CD4-positive, alpha-beta T cell (primary cell): ENCODE results near the gene CNKSR3. TPM values are rescaled to one million over a fixed set of nuclear protein-coding genes. Genes with fewer than 3 reads are reported as not detected.

Experiments
- ATAC-seq: fragments of 200-7000 bp; cut with Tn5 transposase; one replicate; pipeline ENCODE4 v1.10.0; 2022; ENCODE audit warnings: mild to moderate bottlenecking; ENCODE audit not compliant: poor library complexity
- CTCF ChIA-PET: fragments of 350-600 bp; sonication (Branson Sonifier 250); formaldehyde crosslinking; loops from one replicate; lab custom pipeline; 2021; ENCODE audit warnings: antibody characterized with exemption, inconsistent platforms; lab: Charles Lee
- POLR2A ChIA-PET: fragments of 350-600 bp; sonication (Branson Sonifier 250); formaldehyde crosslinking; loops from one replicate; lab custom pipeline; 2021; ENCODE audit warnings: antibody characterized with exemption, inconsistent platforms; lab: Charles Lee
- DNase-seq, 14 experiments: peaks; one replicate each; pipeline ENCODE4 v3.0.0-alpha.2; 2013 to 2020; ENCODE audit warnings: mixed read lengths in 2 of 14
- H3K27ac ChIP-seq, 2 donors: one replicate each; pipeline versions ENCODE4 v1.5.1 to v1.7.0; 2013; ENCODE audit warnings: low read length in 2 of 2, low read depth in 1 of 2, mild to moderate bottlenecking in 1 of 2
- H3K27me3 ChIP-seq, 2 experiments: 1 replicate in 1 of 2; 2 replicates in 1 of 2; pipeline versions ENCODE4 v1.6.1 to v1.7.0; 2013; ENCODE audit warnings: low read length in 2 of 2, control low read depth in 1 of 2, mild to moderate bottlenecking in 1 of 2, moderate library complexity in 1 of 2; ENCODE audit not compliant: insufficient read depth in 2 of 2, control insufficient read depth in 1 of 2
- H3K36me3 ChIP-seq: one replicate; pipeline ENCODE4 v1.6.1; 2013; ENCODE audit warnings: low read length, control low read depth; ENCODE audit not compliant: insufficient read depth
- H3K4me1 ChIP-seq: one replicate; pipeline ENCODE4 v1.6.1; 2013; ENCODE audit warnings: low read length, control low read depth; ENCODE audit not compliant: insufficient read depth
- H3K4me3 ChIP-seq: one replicate; pipeline ENCODE4 v1.5.1; 2013; ENCODE audit warnings: mild to moderate bottlenecking, low read length, moderate library complexity
- H3K9me3 ChIP-seq, 2 experiments: 1 replicate in 1 of 2; 2 replicates in 1 of 2; pipeline versions ENCODE4 v1.6.1 to v1.7.0; 2013; ENCODE audit warnings: low read length in 2 of 2, mild to moderate bottlenecking in 2 of 2, control low read depth in 1 of 2, moderate library complexity in 1 of 2; ENCODE audit not compliant: control insufficient read depth in 1 of 2, insufficient read depth in 1 of 2
- H3K27ac Mint-ChIP-seq: one replicate; pipeline ENCODE4 v1.8.0; 2020; ENCODE audit warnings: mixed read lengths
- H3K27me3 Mint-ChIP-seq: one replicate; pipeline ENCODE4 v1.8.0; 2021; ENCODE audit warnings: mixed read lengths
- H3K36me3 Mint-ChIP-seq: one replicate; pipeline ENCODE4 v1.8.0; 2021; ENCODE audit warnings: low read depth, mixed read lengths
- H3K4me1 Mint-ChIP-seq: one replicate; pipeline ENCODE4 v1.8.0; 2021; ENCODE audit warnings: low read depth, mixed read lengths
- H3K4me3 Mint-ChIP-seq: one replicate; pipeline ENCODE4 v1.8.0; 2020; ENCODE audit warnings: mild to moderate bottlenecking, mixed read lengths
- H3K9me3 Mint-ChIP-seq: one replicate; pipeline ENCODE4 v1.8.0; 2020; ENCODE audit warnings: mixed read lengths
- intact Hi-C, 2 experiments: fragments of 100-400 bp; cut with DNase I in 1 of 2; cut with micrococcal nuclease in 1 of 2; formaldehyde crosslinking; loops; one replicate each; pipeline versions ENCODE4 v1.15.1 to v1.9.0; 2023 to 2025; cut with DNase I, micrococcal nuclease
- total RNA-seq, 174 experiments: library from RNA in 2 of 174; stranded (reverse) in 2 of 174; gene quantifications; one replicate each; pipeline ENCODE4 v1.2.3 and lab custom pipeline; 2021 to 2026
- TF ChIP-seq, protein P1 (sequence below): fragments of 200-600 bp; IDR thresholded peaks from one replicate; pipeline ENCODE4 v1.8.0; 2022; ENCODE audit warnings: antibody characterized with exemption, mild to moderate bottlenecking

CNKSR3 gene
- total RNA-seq, 2 experiments from 2014 or later: 0.14 TPM; not detected in 1

DNA sequence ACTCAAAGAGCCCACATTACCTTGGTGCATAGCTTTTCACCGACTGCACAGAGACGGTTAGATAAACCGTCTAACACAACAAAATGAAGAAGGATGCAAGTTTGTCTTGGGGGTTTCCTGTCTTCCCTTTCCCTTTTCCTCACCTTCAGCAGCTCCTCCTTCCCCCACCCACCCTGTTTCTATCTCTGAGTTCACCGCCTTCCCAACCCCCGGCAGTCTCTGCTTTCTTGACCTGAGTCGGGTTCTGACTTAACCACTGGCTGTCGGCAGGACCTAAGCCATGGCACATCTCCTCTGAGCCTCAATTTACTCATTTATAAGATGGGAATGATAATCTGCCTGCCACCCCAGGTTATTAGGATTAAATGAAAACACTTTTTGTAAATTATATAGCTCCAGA is 25.8 kb upstream of the CNKSR3 start:
- POLR2A ChIA-PET: no interaction called here
- CTCF ChIA-PET: no interaction called here
- DNase-seq: no peak
- Mint-ChIP-seq H3K36me3 (no peaks in the 10 kb centered on the region), H3K27ac (no peak overlapping the region), H3K9me3 (no peaks in the 10 kb centered on the region), H3K27me3 (no peaks in the 10 kb centered on the region), H3K4me3 (no peak overlapping the region), H3K4me1 (no peaks in the 10 kb centered on the region)
- H3K4me3 ChIP-seq: no peak overlapping the region
- no peaks in the 10 kb centered on the region for H3K4me1 ChIP-seq
- H3K9me3 ChIP-seq: no peaks in the 10 kb centered on the region
- no peaks in the 10 kb centered on the region for H3K36me3 ChIP-seq
- intact Hi-C loops: no loop called here
- ATAC-seq: no peak
- TF ChIP-seq, protein P1, sequence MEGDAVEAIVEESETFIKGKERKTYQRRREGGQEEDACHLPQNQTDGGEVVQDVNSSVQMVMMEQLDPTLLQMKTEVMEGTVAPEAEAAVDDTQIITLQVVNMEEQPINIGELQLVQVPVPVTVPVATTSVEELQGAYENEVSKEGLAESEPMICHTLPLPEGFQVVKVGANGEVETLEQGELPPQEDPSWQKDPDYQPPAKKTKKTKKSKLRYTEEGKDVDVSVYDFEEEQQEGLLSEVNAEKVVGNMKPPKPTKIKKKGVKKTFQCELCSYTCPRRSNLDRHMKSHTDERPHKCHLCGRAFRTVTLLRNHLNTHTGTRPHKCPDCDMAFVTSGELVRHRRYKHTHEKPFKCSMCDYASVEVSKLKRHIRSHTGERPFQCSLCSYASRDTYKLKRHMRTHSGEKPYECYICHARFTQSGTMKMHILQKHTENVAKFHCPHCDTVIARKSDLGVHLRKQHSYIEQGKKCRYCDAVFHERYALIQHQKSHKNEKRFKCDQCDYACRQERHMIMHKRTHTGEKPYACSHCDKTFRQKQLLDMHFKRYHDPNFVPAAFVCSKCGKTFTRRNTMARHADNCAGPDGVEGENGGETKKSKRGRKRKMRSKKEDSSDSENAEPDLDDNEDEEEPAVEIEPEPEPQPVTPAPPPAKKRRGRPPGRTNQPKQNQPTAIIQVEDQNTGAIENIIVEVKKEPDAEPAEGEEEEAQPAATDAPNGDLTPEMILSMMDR: no peak
- no peaks in the 10 kb centered on the region for H3K27me3 ChIP-seq
- no peak overlapping the region for H3K27ac ChIP-seq

DNA sequence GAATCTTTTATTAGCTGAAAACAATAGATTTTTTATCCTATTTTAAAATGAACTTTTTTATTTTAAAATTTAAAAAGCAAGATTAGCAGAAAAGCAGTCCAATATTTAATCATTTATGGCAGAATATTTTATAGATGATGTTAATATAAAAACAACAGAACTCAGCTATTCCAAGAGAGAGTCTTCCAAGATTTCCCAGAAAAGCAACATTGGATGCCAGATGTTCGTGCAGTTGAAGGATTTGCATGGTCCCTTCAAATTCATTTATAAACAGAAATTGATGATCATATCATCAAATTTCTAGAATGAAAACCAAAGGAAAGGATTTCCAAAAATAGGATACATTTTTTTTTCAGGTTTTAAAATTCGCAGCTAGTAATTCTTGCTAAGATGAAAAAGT is 25.4 kb upstream of the CNKSR3 start:
- intact Hi-C loops: no loop called here
- Mint-ChIP-seq H3K9me3 (no peaks in the 10 kb centered on the region), H3K4me3 (no peak overlapping the region), H3K27ac (no peak overlapping the region), H3K27me3 (no peaks in the 10 kb centered on the region), H3K36me3 (no peaks in the 10 kb centered on the region), H3K4me1 (no peaks in the 10 kb centered on the region)
- POLR2A ChIA-PET: interaction anchor here (0.7 kb wide), 1 partner anchor 153 kb away, joined by 3 read pairs; no protein-coding TSS in a partner anchor
- Histone ChIP-seq H3K4me1 (no peaks in the 10 kb centered on the region), H3K36me3 (no peaks in the 10 kb centered on the region), H3K27ac (no peak overlapping the region), H3K4me3 (no peak overlapping the region), H3K9me3 (no peaks in the 10 kb centered on the region), H3K27me3 (no peaks in the 10 kb centered on the region)
- no peak for ATAC-seq
- no peak for DNase-seq
- CTCF ChIA-PET: no interaction called here
- TF ChIP-seq, protein P1: no peak

DNA sequence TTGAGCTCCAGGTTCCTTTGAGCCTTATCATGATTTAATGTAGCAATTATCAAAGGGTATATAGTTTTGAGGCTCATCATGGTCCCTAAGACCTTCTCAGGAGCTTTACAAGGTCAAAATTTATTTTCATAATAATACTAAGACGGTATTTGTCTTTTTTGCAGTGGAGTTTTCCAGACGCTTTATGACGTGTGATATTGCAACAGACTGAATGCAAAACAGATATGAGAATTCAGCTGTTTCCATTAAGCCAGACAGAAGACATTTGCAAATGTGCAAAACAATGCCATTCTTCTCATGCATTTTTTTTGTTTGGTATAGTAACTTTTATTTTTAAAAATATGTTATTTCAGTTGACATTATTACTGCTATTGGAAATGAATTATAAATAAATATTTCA is 24.7 kb upstream of the CNKSR3 start:
- Histone ChIP-seq H3K27me3 (no peaks in the 10 kb centered on the region), H3K4me3 (no peak overlapping the region), H3K9me3 (no peaks in the 10 kb centered on the region), H3K27ac (no peak overlapping the region), H3K36me3 (no peaks in the 10 kb centered on the region), H3K4me1 (no peaks in the 10 kb centered on the region)
- ATAC-seq: no peak
- intact Hi-C loops: no loop called here
- ChIA-PET CTCF (no interaction called here), POLR2A (no interaction called here)
- Mint-ChIP-seq H3K27me3 (no peaks in the 10 kb centered on the region), H3K4me3 (no peak overlapping the region), H3K36me3 (no peaks in the 10 kb centered on the region), H3K27ac (no peak overlapping the region), H3K9me3 (no peaks in the 10 kb centered on the region), H3K4me1 (no peaks in the 10 kb centered on the region)
- DNase-seq: no peak
- TF ChIP-seq, protein P1: no peak
